ENCODE data around the gene TRIM2. TPM values are rescaled to one million over a fixed set of nuclear protein-coding genes. Genes with fewer than 3 reads are reported as not detected.
A peak's percentile ranks its signal among the peaks of the same experiment; 100 is the strongest.

The TRIM2 gene
- total and polyA plus RNA-seq, 5 experiments from 2014 or later: 0.71 to 1.8 (median 1.2) TPM

- H3K27ac Mint-ChIP-seq: peak within 1 kb of the TSS in 8 of 10 donors; percentile 22 to 84 (median 66)
- H3K4me1 Mint-ChIP-seq: peaks cover 3 to 26% (median 7%) of the 10 kb centered on the region in 4 donors
- no peaks in the 10 kb centered on the region for H3K36me3 Mint-ChIP-seq
- DNase-seq (peak; percentile 79 to 94 (median 90)), ATAC-seq (peak; percentile 90 to 92)
- H3K9me3 Mint-ChIP-seq: no peaks in the 10 kb centered on the region
- H3K4me3 Mint-ChIP-seq: peak within 1 kb of the TSS; percentile 87 to 98 (median 94)
- POLR2A ChIA-PET: interaction anchor here (1.1 to 2.2 kb wide), 3 partner anchors 122 to 191 kb away, joined by 3 to 8 read pairs (median 4); partner anchors contain the start of gene TMEM131L
- H3K27me3 Mint-ChIP-seq: peaks cover 0 to 6% (median 2%) of the 10 kb centered on the region in 5 donors
These were observed 140.1 kb downstream of the TRIM2 start, which contains the start of gene MND1 for GRCh38 chr4:153344131-153345011. Gene MND1 (plus strand): TSS chr4:153344688. CDS start chr4:153344738, 50 bp downstream.

GRCh38 chr4:153345012-153345981 lies 141.1 kb downstream of the TRIM2 start:
- peaks cover 3 to 26% (median 7%) of the 10 kb centered on the region in 4 donors for H3K4me1 Mint-ChIP-seq
- DNase-seq (peak; percentile 15 to 67 (median 36)), ATAC-seq (peak; percentile 56 to 63)
- POLR2A ChIA-PET: interaction anchor here (0.6 to 2.2 kb wide), 5 partner anchors 48 to 190 kb away, joined by 3 to 8 read pairs (median 3); partner anchors contain the start of gene TMEM131L
- H3K4me3 Mint-ChIP-seq: peak overlapping the region; percentile 87 to 98 (median 94)
- H3K9me3 Mint-ChIP-seq: no peaks in the 10 kb centered on the region
- peak overlapping the region in 8 of 10 donors; percentile 22 to 84 (median 60) for H3K27ac Mint-ChIP-seq
- H3K27me3 Mint-ChIP-seq: peaks cover 0 to 6% (median 2%) of the 10 kb centered on the region in 5 donors
- no peaks in the 10 kb centered on the region for H3K36me3 Mint-ChIP-seq

- no peak for DNase-seq
- POLR2A ChIA-PET: interaction anchor here (0.5 to 2.2 kb wide), 2 partner anchors 92 to 120 kb away, joined by 5 to 8 read pairs; partner anchors contain the start of gene TMEM131L
- Mint-ChIP-seq H3K4me1 (peaks cover 3 to 26% (median 7%) of the 10 kb centered on the region in 4 donors), H3K36me3 (no peaks in the 10 kb centered on the region), H3K27ac (no peak overlapping the region), H3K4me3 (peak overlapping the region in 9 of 10 donors; percentile 87 to 98 (median 93)), H3K27me3 (peaks cover 0 to 6% (median 2%) of the 10 kb centered on the region in 5 donors), H3K9me3 (no peaks in the 10 kb centered on the region)
- ATAC-seq: no peak
These were observed 141.8 kb downstream of the TRIM2 start for GRCh38 chr4:153346031-153346430.

DNA sequence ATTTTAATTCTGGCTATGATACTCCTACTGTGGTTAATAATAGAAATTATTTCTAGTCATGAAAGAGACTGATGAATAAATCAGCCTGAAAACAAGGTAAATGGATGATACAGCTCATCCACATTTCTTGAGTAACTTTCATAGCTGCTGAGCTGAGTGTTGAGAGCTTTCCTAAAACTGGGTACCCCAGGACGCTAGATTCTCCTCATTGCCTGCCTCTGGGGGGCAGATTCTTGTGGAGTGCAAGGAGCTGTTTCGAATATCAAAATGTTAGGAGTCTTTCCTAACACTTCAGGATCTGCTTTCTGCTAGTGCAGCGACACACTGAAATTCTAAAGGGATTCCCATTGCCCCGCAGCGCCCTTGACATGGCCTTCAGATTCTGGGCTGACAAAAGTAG lies 142.3 kb downstream of the TRIM2 start:
- Mint-ChIP-seq H3K36me3 (no peaks in the 10 kb centered on the region), H3K27ac (no peak overlapping the region), H3K4me1 (peaks cover 3 to 22% (median 7%) of the 10 kb centered on the region in 4 donors), H3K9me3 (no peaks in the 10 kb centered on the region), H3K27me3 (peaks cover 0 to 3% (median 2%) of the 10 kb centered on the region in 5 donors), H3K4me3 (no peak overlapping the region)
- POLR2A ChIA-PET: interaction anchor here (2.2 kb wide), 1 partner anchor 119 kb away, joined by 8 read pairs; the partner anchor contains the start of gene TMEM131L
- ATAC-seq: no peak
- no peak for DNase-seq

DNA sequence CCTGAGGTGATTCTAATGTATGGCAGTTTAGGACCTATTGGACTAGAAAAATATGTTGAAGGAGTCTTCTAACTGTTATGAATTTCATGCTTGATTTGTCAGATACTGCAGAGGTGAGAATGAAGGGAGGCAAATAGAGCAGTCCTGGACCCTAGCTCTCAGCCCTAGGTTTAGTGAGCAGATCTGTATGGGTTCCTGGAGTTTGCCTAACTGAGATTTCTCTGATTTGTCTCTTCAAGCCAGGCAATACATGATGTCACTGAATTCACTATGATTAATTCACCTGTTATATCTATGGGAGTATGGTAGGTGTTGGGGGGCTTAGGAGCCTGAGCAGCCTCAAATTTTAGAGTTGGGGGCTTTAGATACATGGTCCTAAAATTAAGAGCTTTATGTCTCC lies 142.9 kb downstream of the TRIM2 start:
- ATAC-seq (no peak), DNase-seq (no peak)
- Mint-ChIP-seq H3K4me1 (peaks cover 3 to 18% (median 7%) of the 10 kb centered on the region in 4 donors), H3K27me3 (peaks cover 0 to 3% (median 2%) of the 10 kb centered on the region in 5 donors), H3K4me3 (no peak overlapping the region), H3K36me3 (no peaks in the 10 kb centered on the region), H3K27ac (peak overlapping the region in 1 of 10 donors; percentile 3), H3K9me3 (no peaks in the 10 kb centered on the region)
- POLR2A ChIA-PET: no interaction called here

- Mint-ChIP-seq H3K36me3 (no peaks in the 10 kb centered on the region), H3K4me3 (no peak overlapping the region), H3K27ac (peak overlapping the region in 1 of 10 donors; percentile 23), H3K4me1 (peaks cover 3 to 17% (median 7%) of the 10 kb centered on the region in 4 donors), H3K27me3 (no peaks in the 10 kb centered on the region), H3K9me3 (no peaks in the 10 kb centered on the region)
- POLR2A ChIA-PET: interaction anchor here (0.6 kb wide), 2 partner anchors 226 to 229 kb away, joined by 3 read pairs; no protein-coding TSS in a partner anchor
- no peak for ATAC-seq
- no peak for DNase-seq
These were observed 143.8 kb downstream of the TRIM2 start for GRCh38 chr4:153348006-153348405.

GRCh38 chr4:153349206-153349805 lies 145.1 kb downstream of the TRIM2 start:
- H3K4me1 Mint-ChIP-seq: peaks cover 3 to 17% (median 7%) of the 10 kb centered on the region in 4 donors
- H3K4me3 Mint-ChIP-seq: no peak overlapping the region

DNA sequence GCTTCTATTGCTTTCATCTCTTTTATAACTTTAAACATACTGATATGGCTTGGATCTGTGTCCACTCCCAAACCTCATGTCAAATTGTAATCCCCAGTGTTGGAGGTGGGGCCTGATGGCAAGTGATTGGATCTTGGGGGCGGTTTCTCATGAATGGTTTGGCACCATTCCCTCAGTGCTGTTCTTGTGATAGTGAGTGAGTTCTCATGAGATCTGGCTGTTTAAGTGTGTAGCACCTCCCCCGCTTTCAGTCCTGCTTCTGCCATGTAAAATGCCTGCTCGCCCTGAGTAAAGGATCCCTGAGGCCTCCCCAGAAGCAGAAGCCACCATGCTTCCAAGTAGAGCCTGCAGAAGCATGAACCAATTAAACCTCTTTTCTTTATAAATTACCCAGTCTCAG lies 157.9 kb downstream of the TRIM2 start:
- Mint-ChIP-seq H3K36me3 (no peaks in the 10 kb centered on the region), H3K27me3 (no peaks in the 10 kb centered on the region), H3K27ac (no peak overlapping the region), H3K4me1 (no peaks in the 10 kb centered on the region), H3K4me3 (no peak overlapping the region), H3K9me3 (peaks cover 0 to 4% (median 0%) of the 10 kb centered on the region in 9 donors)
- ATAC-seq: no peak
- DNase-seq: no peak
- POLR2A ChIA-PET: no interaction called here

More at GRCh38 chr4:153349206-153349805, 145.1 kb downstream of the TRIM2 start:
- DNase-seq (no peak), ATAC-seq (no peak)
- Mint-ChIP-seq H3K27me3 (no peaks in the 10 kb centered on the region), H3K27ac (no peak overlapping the region), H3K9me3 (no peaks in the 10 kb centered on the region), H3K36me3 (no peaks in the 10 kb centered on the region)
- POLR2A ChIA-PET: no interaction called here

DNA sequence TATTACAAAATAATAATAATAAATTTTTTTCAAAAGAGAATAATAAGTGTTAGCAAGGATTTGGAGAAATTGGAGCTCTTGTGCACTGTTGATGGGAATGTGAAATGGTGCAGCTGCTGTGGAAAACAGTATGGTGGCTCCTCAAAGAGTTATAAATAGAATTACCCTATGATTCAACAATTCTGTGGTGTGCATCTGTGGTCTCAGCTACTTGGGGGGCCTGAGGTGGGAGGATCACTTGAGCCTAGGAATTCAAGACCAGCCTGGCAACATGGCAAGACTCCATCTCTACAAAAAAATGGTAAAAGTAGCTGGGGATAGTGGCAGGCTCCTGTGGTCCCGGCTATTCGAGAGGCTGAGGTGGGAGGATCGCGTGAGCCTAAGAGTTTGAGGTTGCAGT lies 159.8 kb downstream of the TRIM2 start:
- H3K27ac Mint-ChIP-seq: no peak overlapping the region
- no peaks in the 10 kb centered on the region for H3K27me3 Mint-ChIP-seq
- no peak for ATAC-seq
- H3K4me3 Mint-ChIP-seq: no peak overlapping the region
- POLR2A ChIA-PET: interaction anchor here (0.7 to 1.6 kb wide), 3 partner anchors 9 to 268 kb away, joined by 3 read pairs; no protein-coding TSS in a partner anchor
- H3K36me3 Mint-ChIP-seq: no peaks in the 10 kb centered on the region
- no peak for DNase-seq
- peaks cover 0 to 7% (median 1%) of the 10 kb centered on the region in 4 donors for H3K4me1 Mint-ChIP-seq
- H3K9me3 Mint-ChIP-seq: peaks cover 0 to 4% (median 0%) of the 10 kb centered on the region in 9 donors

- POLR2A ChIA-PET: interaction anchor here (0.7 to 1.1 kb wide), 2 partner anchors 10 to 267 kb away, joined by 3 read pairs; no protein-coding TSS in a partner anchor
- ATAC-seq: no peak
- no peaks in the 10 kb centered on the region for H3K36me3 Mint-ChIP-seq
These were observed 160.8 kb downstream of the TRIM2 start for GRCh38 chr4:153365003-153365402.

DNA sequence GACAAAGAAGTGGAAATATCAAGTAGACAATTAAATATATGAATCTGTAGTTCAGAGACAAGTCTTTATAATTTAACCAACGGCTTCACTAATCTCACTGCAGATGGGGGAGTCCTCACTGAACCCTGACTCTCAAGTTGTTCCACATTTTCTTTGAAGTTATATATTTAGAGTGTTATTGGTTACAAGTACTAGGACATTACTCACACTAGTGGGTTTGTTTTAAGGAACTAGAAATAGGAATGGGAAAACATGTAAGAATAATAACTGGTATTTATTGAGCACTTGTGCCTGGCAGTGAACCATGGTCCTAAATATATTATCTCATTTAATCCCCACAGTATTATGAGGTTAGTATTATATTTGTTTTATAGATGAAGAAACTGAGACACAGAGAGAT lies 162.2 kb downstream of the TRIM2 start:
- POLR2A ChIA-PET: no interaction called here
- Mint-ChIP-seq H3K4me3 (no peak overlapping the region), H3K4me1 (peaks cover 0 to 7% (median 1%) of the 10 kb centered on the region in 4 donors), H3K27me3 (no peaks in the 10 kb centered on the region), H3K27ac (no peak overlapping the region), H3K36me3 (no peaks in the 10 kb centered on the region), H3K9me3 (peaks cover 0 to 4% (median 0%) of the 10 kb centered on the region in 9 donors)
- ATAC-seq: no peak
- no peak for DNase-seq

More at GRCh38 chr4:153365003-153365402, 160.8 kb downstream of the TRIM2 start:
- DNase-seq: no peak
- H3K27ac Mint-ChIP-seq: peak overlapping the region in 1 of 10 donors; percentile 22
- peaks cover 0 to 4% (median 0%) of the 10 kb centered on the region in 9 donors for H3K9me3 Mint-ChIP-seq
- H3K4me1 Mint-ChIP-seq: peaks cover 0 to 7% (median 1%) of the 10 kb centered on the region in 4 donors
- no peak overlapping the region for H3K4me3 Mint-ChIP-seq
- no peaks in the 10 kb centered on the region for H3K27me3 Mint-ChIP-seq

Measured in naive thymus-derived CD8-positive, alpha-beta T cell (primary cell).